EL (cell line): ENCODE measurements around the gene FUT9.
"Not testable (repeated sequence)": the region's sequence is repeated elsewhere in the genome, so short reads cannot be mapped to it uniquely, and the experiment has no call there.

ENCODE experiments used
- DNase-seq: peaks from one replicate; pipeline ENCODE4 v3.0.0-alpha.2; 2016

Gene FUT9

DNA sequence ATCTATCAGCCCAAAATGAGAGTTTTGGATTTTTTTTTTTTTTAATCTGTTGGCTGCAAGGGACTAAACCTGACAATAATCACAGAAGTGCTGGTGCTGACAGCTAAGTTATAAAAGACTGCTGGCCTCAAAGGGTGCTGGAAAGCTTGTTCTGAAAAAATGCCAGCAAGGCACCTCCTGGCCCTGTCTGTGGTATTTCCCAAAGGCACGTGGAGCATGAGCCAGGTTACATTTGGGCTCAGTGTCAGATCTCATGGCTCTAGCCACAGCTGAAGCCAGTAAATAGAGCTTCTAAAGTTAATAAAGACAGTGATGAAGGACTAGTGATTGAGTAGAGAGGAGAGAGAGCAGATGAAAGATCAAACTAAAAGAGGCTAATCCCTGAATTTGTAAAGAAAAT, 178.9 kb downstream of the FUT9 start:
- DNase-seq = no peak

DNA sequence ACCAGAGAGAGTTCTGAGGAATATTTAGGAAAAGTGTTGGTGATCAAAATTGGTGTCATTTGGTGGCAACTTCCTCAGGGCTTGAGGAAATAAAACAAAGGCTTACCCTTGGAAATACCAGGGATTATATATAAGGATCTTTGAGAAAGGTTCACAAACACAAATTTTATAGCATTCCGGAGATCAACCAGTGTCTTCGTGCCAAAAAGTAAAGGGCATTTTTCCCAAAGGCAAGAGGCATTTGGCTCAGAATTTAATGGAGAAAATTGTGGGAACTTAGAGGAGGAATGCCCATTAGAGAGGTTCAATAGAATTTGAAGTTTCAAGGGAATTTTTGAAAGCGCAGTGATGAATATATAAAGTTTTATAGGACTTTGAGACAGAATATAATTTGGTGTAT, 179.5 kb downstream of the FUT9 start:
- no peak for DNase-seq

DNA sequence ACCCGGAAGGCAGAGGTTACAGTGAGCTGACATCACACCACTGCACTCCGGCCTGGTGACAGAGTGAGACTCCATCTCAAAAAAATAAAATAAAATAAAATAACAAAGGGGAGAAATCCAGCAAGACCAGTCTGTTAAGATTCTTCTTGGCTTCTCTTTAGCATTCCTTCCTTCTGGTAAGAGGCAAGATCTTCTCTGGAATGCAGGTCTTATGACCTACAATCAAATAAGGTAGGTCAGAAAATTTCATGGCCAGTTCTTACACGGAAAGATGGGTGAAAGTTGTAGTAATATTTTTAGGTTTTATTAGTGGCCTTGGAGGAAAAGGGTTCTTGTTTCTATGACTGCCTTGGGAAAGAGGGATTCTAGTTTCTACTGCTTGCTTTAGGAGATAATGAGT, 180.9 kb downstream of the FUT9 start:
- DNase-seq = no peak

DNA sequence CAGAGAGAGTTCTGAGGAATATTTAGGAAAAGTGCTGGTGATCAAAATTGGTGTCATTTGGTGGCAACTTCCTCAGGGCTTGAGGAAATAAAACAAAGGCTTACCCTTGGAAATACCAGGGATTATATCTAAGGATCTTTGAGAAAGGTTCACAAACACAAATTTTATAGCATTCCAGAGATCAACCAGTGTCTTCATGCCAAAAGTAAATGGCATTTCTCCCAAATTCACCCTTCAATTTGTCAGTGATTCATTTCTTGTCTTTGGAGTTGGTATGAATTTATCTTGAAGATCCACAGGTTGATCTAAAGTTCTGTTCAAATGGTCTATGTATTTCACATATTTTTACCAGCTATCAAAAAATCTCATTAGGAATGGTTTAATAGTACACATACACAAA, 181.5 kb downstream of the FUT9 start:
- DNase-seq = no peak

DNA sequence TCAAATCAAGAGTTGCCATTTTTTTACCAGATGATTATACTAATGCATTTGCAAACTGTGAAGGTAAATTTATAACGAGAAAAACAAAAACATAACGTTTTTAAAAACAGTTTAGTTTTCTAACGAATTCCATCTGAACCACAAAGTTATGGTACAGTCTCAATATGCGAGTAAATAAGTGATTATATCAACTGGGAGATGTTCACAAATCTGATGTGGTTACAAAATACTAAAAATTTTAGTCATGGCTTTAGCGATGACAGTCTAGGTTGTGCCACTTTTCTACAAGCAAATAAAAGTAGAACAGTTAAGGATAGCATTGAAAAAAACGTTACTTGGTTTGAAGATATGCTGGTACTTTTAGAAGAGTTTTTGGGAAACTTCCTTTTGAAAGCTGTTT, 186.8 kb downstream of the FUT9 start:
- DNase-seq = no peak

DNA sequence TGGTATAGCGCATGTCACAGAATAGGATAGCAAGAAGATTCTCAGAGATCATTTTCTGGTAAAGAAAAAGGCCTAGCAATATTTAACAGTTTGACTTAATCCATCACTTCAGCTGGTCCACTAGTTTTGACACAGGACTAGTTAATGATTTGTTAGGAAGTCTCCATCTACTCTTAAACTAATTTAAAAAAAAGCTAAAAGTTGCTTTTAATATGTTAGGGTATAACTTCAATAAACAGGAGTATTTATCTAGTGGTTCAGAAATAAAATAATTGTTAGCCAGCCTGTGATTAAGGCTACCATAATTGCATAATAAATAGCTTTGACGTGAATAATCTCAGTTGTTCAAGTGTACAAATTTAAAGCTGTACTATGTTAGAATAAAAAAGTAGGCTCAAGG, 195.6 kb downstream of the FUT9 start:
- DNase-seq = no peak

DNA sequence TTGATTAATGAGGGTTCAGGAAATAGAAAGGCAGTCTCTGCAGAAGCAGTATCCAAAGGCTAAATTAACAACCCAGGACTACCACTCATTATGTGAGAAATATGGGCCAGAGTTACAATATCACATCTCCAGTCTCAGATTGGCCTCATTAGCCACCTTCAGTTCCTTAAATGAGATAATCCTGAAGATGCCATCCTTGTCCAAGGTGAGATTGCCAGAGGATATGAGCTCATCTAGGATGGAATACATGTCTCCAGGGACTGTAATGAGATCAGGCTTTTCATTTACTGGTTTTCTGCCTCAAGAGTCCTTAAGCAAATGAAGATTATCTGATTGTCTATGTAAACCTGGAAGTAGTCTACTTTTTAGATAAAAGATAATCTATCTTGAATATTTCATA, 196.3 kb downstream of the FUT9 start:
- no peak for DNase-seq

DNA sequence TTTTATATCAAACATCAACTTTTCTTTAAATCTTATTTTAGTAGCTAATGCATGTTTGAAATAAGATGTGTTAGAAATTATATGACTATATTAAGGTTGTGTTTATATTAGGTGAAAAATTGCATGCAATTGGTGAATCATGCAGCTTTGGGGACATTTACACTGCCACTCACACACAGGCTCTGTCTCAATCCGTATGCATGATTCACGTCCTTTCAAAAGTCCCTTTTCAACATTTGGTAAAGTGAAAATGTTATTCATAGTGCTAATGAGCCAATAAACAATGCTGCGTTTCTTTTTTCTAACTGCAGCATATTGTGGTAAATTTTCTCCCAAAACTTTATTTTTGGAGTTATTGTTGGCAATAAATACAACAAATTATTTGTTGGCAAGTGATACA, 198.0 kb downstream of the FUT9 start:
- no peak for DNase-seq

DNA sequence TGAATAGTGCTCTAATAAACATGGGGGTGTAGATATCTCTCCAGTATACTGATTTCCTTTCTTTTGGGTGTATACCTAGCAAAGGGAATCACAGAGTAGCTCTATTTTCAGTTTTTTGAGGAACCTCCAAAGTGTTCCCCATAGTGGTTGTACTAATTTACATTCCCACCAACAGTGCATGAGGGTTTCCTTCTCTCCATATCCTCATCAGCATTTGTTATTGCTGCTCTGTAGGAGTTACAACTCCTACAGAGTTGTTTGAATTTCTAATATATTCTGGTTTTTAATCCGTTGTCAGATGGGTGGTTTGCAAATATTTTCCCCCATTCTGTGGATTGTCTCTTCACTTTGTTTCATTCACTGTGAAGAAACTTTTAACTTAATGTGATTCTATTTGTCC, 207.9 kb downstream of the FUT9 start:
- no peak for DNase-seq

DNA sequence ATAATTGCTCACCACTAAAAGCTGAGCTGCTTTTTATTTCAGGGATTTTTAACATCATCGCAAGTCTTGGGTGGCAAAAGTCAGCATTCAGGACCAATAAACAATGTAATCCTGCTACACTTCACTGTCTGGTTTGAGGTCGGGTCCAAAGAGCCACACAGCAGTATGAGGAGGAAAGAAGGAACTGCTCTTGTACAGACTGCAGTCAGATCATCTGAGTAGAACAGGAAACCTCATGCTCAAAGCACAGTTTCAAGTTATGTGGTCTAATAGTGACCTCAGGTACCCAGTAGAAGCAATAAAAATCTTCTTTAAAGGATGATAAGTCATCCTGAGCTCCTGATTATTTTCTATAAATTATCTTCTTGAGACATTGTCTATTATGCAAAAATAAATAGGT, 211.4 kb downstream of the FUT9 start:
- DNase-seq = no peak

DNA sequence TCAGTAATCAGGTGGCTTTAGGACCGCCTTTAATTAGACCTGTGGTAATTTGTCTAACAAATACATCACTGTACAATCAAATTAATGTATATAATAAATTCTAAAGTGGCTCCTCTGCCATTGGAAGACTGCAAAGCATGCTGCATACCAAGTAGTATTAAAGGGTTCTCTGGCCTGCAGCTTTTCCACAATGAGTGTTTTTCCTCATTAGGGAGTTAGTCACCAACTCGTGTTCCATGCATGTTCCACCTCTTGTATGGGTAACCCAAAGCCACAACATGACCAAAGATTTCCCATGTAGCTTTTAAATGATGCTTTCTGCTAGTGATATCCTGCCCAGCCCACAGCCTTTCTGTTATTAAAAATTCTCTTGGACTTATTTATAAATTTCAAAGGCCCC, 218.7 kb downstream of the FUT9 start:
- DNase-seq = no peak

DNA sequence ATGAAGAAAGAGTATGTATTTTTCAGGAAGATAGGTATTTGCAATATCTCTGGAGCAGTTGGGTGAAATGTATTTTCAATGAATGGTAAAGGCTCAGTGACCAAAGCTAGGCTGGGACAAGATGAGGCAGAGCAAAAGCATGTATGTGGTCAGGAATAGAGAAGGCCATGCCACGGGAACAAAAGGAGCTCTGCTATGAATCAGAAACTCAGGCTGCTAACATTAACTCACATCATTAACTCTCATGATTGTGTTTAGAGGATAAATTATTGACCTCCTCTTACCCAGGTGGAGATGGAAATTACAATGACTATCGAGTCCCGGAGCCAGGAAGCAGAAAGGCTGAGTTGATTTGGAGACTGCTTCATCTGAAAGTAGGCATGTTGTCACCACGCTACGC, 220.2 kb downstream of the FUT9 start:
- DNase-seq = no peak

DNA sequence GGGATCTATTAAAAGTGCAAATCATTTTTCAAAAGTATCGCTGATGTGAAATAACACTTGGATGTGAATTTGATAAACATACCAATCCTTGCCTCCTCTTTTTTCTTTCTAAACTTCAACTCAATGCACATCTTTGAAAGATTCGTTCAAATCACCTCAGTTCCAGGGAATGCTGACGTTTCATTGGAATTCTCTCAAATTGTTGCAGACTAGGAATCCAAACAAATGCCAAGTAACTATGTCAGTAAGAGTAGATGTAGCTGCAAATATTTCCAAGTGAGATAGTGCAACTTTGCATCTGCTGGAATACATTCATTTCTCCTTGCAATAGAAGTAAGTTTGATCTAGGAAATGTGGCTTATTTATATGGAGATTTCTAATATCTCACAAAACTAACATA, 220.7 kb downstream of the FUT9 start:
- DNase-seq = no peak

DNA sequence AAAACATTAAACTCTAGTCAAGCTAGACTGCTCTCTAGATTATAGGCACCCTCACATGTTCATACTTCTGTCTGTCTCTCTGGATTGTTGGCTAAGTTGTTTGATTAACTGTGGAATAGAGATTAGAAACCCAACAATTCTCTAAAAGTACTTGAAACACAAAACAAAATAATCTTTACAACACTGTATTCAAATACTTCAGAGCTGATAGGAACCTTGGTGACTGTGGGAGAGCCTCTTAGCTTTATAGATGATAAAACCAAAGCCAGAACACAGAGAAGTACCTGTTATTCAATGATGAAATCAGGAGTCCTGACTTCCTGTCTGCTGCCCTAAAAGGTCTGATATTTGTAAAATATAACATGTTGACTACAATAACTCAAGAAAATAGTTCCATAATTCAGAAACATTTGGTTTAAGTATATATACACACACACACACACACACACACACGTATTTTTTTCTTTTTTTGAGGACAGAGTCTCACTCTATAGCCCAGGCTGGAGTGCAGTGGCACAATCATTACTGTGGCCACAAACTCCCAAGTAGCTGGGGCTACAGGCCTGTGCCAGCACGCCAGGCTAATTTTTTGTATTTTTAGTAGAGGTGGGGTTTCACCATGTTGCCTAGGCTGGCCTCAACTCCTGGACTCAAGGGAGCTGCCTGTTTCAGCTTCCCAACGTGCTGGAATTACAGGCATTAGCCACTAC, 222.0 kb downstream of the FUT9 start:
- DNase-seq = no peak

DNA sequence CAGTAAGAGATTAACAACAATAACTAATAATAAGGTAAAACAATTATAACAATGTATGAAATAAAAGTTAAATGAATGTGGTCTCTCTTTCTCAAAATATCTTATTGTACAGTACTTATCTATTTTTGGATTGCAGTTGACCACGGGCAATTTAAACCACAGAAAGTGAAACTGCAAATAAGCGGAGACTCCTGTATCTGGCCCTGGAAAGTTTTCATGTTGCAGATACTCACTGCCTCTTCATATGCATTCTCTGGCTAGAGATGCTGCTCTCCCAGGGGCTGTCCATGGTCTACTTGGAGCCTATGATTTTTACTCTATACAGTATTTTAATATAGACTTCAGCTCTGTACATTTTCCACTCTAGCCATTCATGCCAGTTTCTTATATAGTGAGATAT, 230.8 kb downstream of the FUT9 start:
- no peak for DNase-seq

DNA sequence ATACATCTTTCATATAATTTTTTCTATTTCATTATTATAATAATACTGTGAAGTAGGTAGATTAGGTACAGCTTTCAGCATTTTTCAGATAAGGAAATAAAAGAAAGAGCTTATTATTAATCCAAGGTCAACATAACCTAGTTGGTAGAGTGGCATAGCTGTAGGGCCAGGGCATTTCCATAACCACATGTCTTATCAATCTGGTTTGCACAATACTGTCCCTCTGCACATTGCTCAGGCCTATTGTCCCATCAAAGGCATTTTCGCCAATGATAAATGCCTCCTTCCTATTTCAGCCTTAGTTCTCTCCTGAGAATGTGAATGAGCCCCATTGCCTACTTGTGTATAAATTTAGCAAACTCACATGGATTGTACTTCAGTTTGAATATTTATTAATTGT, 234.0 kb downstream of the FUT9 start:
- DNase-seq = no peak

DNA sequence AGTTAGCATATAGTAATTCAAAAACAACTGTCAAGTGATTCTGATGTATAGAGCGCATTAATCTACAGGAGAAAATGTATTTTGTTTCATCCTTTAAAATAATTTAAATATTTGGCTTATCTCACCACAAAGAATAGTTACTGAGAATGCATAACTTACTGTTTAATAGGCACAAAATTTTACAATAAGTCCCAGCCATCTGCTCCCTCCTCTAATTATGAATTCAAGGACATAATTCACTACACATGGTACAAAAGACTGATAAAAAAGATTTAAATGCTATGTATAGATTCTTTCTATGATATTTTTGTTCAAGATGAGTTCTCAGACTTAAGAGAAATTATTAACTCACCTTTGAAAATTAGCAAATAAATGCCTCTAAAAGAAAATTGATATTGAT, 242.0 kb downstream of the FUT9 start:
- no peak for DNase-seq

DNA sequence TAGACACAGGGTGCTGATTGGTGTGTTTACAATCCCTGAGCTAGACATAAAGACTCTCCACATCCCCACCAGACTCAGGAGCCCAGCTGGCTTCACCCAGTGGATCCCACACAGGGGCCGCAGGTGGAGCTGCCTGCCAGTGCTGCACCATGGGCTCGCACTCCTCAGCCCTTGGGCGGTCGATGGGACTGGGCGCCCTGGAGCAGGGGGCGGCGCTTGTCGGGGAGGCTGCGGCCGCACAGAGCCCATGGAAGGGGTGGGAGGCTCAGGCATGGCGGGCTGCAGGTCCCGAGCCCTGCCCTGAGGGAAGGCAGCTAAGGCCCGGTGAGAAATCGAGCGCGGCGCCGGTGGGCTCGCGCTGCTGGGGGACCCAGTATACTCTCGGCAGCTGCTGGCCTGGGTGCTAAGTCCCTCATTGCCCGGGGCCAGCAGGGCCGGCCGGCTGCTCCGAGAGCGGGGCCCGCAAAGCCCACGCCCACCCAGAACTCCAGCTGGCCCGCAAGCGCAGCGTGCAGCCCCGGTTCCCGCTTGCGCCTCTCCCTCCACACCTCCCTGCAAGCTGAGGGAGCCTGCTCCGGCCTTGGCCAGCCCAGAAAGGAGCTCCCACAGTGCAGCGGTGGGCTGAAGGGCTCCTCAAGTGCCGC, 245.1 kb downstream of the FUT9 start:
- not testable (repeated sequence) for DNase-seq
